ENCODE data around the gene TMEM52.

DNA sequence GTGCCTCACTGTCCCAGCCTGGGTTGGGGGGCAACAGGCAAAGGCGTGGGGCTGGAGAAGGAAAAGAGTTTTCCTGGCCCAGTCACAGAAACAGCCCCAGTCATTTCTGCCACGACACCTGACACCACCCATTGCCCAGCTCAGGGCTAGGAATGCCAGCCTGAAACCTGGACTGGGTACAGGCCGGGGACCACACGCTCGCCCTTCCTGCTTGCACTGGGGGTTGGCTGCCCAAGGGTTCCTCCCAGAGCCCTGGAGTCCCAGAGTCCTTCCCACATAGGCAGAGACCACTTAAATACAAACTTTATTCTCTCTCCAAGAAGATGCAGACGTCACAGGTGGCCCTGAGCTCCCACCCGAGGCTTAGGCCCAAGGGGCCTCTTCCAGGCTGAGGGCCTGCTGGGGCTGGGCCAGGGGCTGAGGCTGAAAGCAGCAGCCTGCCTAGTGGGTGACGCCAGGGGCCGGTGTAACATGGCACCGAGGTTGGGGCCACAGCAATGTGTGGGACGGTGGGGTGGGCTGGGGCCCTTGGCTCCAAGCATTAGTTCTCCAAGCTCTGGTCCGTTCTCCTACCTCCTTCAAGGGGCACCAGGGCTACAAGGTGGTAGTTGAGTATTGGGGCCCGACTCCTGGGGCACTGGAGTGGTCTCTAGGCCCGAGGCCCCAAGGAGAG, 1.6 kb downstream of the TMEM52 start:
- no peak for TF ChIP-seq POLR2A (IDR thresholded peaks at IDR 0.05; ENCODE audit: low read length)
- TF ChIP-seq HDAC2 (IDR thresholded peaks at IDR 0.05), result no peak
- TF ChIP-seq KDM1A (IDR thresholded peaks at IDR 0.05; ENCODE audit: low read depth), result no peak
- TF ChIP-seq PHF8 (IDR thresholded peaks at IDR 0.05; ENCODE audit: borderline replicate concordance, low read depth), result no peak
- TF ChIP-seq JUNB (IDR thresholded peaks at IDR 0.05), result no peak
- no peak for TF ChIP-seq RFX5 (IDR thresholded peaks at IDR 0.05)
- no peak for TF ChIP-seq CTCF (IDR thresholded peaks at IDR 0.05)
- no peak for TF ChIP-seq BHLHE40 (IDR thresholded peaks at IDR 0.05; ENCODE audit: low read depth, low read length)
- TF ChIP-seq ESRRA (IDR thresholded peaks at IDR 0.05; ENCODE audit: borderline replicate concordance, low read length), result no peak
- TF ChIP-seq, protein P1, sequence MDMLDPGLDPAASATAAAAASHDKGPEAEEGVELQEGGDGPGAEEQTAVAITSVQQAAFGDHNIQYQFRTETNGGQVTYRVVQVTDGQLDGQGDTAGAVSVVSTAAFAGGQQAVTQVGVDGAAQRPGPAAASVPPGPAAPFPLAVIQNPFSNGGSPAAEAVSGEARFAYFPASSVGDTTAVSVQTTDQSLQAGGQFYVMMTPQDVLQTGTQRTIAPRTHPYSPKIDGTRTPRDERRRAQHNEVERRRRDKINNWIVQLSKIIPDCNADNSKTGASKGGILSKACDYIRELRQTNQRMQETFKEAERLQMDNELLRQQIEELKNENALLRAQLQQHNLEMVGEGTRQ (IDR thresholded peaks at IDR 0.05), result no peak
